Esophagus squamous epithelium (tissue), 5 donors: ENCODE results near the gene LPIN3. TPM values are rescaled to one million over a fixed set of nuclear protein-coding genes. Genes with fewer than 3 reads are reported as not detected.

Experiments
- DNase-seq: peaks from one replicate; lab custom pipeline; 2025; lab: John Stamatoyannopoulos, UW
- H3K27ac ChIP-seq, 4 donors: fragments of 200-600 bp; sonication (generic); one replicate each; pipeline ENCODE4 v1.5.1; 2016 to 2019; ENCODE audit warnings: mild to moderate bottlenecking in 1 of 4
- H3K27me3 ChIP-seq, 4 donors: fragments of 200-600 bp; sonication (generic); 1 replicate in 3 of 4; 2 replicates in 1 of 4; pipeline versions ENCODE4 v1.5.1 to v1.6.0; 2017 to 2021; ENCODE audit warnings: antibody characterized with exemption in 1 of 4
- H3K36me3 ChIP-seq, 3 donors: fragments of 200-600 bp; sonication (generic); one replicate each; pipeline ENCODE4 v1.5.1; 2016 to 2019
- H3K4me1 ChIP-seq, 3 donors: fragments of 200-600 bp; sonication (generic); one replicate each; pipeline ENCODE4 v1.5.1; 2017 to 2019
- H3K4me3 ChIP-seq, 4 donors: fragments of 200-600 bp; sonication (generic); 1 replicate in 3 of 4; 2 replicates in 1 of 4; pipeline ENCODE4 v1.5.1; 2016 to 2019; ENCODE audit warnings: mild to moderate bottlenecking in 2 of 4, moderate library complexity in 1 of 4
- H3K9me3 ChIP-seq, 3 donors: fragments of 200-600 bp; sonication (generic); one replicate each; pipeline ENCODE4 v1.5.1; 2016 to 2019
- CTCF ChIP-seq, 6 experiments: fragments of 450-650 bp in 4 of 6; fragments of 200-600 bp in 2 of 6; sonication (generic) in 2 of 6; IDR thresholded peaks; one replicate each; pipeline ENCODE4 v1.5.1; 2016 to 2019; ENCODE audit warnings: antibody characterized with exemption in 6 of 6, mild to moderate bottlenecking in 4 of 6, moderate library complexity in 4 of 6
- POLR2A ChIP-seq, 4 donors: fragments of 450-650 bp; IDR thresholded peaks; one replicate each; pipeline ENCODE4 v1.6.1; 2017; ENCODE audit warnings: antibody characterized with exemption in 4 of 4, mild to moderate bottlenecking in 4 of 4, moderate library complexity in 3 of 4
- WGBS, 2 donors: methylation state at CpG; one replicate each; pipeline ENCODE4 v1.1.5; 2018; 5-methylcytosine and 5-hydroxymethylcytosine counted together
- intact Hi-C: fragments of 100-400 bp; cut with DNase I; formaldehyde crosslinking; loops from one replicate; pipeline ENCODE4 v1.15.0; 2022
- total RNA-seq, 4 donors: library from RNA; depleted of rRNA; stranded (reverse); fragments of >200 nt; gene quantifications; one replicate each; pipeline ENCODE4 v1.1.0, GENCODE V29; 2016
- donor health status: DM: yes; HTN: yes; CAD: no.

Gene LPIN3
- total RNA-seq, 4 donors from 2014 or later = 15.4 to 38.6 (median 32.9) TPM

DNA sequence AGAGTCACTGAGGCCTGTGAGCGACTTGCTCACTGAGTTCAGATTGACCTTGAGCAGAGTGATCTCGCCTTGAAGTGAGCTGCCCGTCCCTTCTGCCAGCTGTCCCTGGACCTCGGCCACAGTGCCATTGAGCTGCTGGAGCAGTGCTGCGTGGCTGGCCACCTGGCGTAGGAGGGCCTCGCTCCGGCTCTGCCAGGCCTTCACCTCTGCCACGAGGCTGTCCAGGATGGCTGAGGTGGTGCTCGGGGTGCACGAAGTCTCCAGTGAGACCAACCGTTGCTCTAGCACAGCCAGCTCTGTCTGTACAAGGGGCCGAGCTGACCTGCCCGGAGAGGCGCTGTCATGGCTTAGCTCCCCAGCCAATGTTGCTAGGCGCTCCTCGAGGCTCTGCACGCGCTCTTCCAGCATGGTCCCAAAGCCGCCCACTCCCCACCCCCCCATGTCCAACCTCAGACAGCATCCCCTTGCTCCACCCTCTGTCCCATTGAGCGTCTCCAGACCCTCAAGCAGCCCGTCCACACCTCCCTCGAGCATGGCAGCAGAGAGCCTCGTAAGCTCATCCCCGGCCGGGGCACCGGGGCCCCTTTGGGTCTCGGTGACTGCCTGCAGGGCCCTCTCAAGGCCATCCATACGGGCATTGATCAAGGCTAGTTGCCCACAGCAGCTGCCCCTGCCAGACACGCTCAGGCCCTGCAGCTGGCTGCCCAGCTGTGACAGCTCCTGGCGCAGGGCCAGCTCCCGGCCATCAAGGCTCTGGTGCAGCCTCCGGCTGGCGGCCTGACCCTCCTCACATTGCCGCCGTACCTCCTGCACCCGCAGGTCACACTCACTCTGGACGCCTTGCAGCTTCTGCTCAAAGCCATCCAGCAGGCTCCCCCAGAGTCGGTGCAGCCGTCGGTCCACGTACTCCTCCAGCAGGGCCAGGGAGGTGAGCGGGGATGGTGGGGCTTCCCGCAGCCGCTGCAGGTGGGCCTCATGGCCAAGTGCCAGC, 21.4 kb downstream of the LPIN3 start:
- Histone ChIP-seq H3K9me3 (no peaks in the 10 kb centered on the region), H3K27me3 (peaks cover 0 to 38% (median 1%) of the 10 kb centered on the region in 4 donors), H3K4me3 (no peak overlapping the region), H3K36me3 (peaks cover 0 to 28% (median 5%) of the 10 kb centered on the region in 3 donors), H3K27ac (no peak overlapping the region), H3K4me1 (peaks cover 4 to 23% (median 5%) of the 10 kb centered on the region in 3 donors)
- no peak for TF ChIP-seq CTCF (IDR thresholded peaks at IDR 0.05)
- TF ChIP-seq POLR2A (IDR thresholded peaks at IDR 0.05) = no peak
- 83 to 91% methylated on average over 10 to 13 of the region's 45 CpGs for WGBS, 2 donors
- no peak for DNase-seq
- intact Hi-C loops = no loop called here

DNA sequence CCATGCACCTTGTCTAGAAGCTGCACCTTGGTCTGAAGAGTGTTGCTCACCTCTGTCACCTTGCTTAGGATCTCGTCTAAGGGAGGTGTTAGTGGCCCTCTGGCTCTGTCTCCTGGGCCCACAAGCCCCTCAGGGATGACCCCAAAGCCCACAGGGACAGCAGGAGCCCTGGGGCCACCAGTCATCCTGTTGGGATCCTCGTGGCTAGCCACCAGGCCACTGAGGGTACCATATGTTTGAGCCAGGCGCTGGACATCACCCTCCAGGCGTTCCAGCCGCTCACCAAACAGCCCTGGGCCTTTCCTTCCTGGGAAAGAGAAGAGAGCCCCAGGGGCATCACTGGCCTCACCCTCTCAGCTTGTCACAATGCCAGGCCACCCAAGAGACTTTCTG, 22.1 kb downstream of the LPIN3 start:
- Histone ChIP-seq H3K4me1 (peaks cover 4 to 24% (median 5%) of the 10 kb centered on the region in 3 donors), H3K36me3 (peaks cover 0 to 22% (median 0%) of the 10 kb centered on the region in 3 donors), H3K27me3 (peaks cover 0 to 45% (median 5%) of the 10 kb centered on the region in 4 donors), H3K27ac (no peak overlapping the region), H3K9me3 (no peaks in the 10 kb centered on the region), H3K4me3 (no peak overlapping the region)
- no peak for DNase-seq
- intact Hi-C loops = no loop called here
- TF ChIP-seq CTCF (IDR thresholded peaks at IDR 0.05) (no peak), POLR2A (IDR thresholded peaks at IDR 0.05) (no peak)
- WGBS, 2 donors = 68% methylated on average over 4 of the region's 5 CpGs; no CpG with 5 or more reads in 1 of the 2 donors

GRCh38 chr20:41363601-41364000, 23.0 kb downstream of the LPIN3 start:
- Histone ChIP-seq H3K27ac (no peak overlapping the region), H3K36me3 (peaks cover 0 to 13% (median 0%) of the 10 kb centered on the region in 3 donors), H3K9me3 (no peaks in the 10 kb centered on the region), H3K27me3 (peaks cover 0 to 52% (median 5%) of the 10 kb centered on the region in 4 donors), H3K4me1 (peaks cover 4 to 24% (median 5%) of the 10 kb centered on the region in 3 donors), H3K4me3 (no peak overlapping the region)
- intact Hi-C loops = no loop called here
- 100% methylated on average over 1 of the region's 7 CpGs; no CpG with 5 or more reads in 1 of the 2 donors for WGBS, 2 donors
- no peak for DNase-seq
- TF ChIP-seq CTCF (IDR thresholded peaks at IDR 0.05) (no peak), POLR2A (IDR thresholded peaks at IDR 0.05) (no peak)

DNA sequence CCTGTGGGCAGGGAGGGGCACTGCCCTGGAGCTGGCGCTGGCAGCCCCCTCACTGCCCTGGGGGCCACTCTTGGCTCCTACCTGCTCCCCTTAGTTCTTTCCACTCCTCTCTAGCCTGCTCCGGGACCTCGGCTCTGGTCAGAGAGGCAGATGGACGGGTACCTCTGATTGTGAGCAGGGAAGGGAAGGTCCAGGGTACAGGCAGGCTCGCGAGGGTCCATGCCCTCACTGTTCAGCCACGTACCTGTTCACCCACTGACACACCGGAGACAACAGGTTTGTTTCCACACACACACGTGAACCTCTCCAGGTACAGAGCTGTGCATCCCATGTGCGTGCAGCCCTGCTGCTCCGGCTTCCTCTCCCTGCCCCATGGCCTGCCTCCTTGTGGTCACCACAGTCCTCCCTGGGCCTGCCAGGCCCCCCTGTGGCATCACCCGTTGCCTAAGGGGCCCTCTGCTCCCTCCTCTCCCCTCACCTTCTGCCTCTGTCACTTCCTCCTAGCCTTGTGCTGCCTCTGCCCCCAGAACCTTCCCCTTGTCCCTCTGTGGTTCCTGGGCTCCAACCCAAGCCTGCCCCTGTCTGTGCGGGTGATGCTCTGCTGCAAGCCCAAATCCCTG, 23.7 kb downstream of the LPIN3 start:
- Histone ChIP-seq H3K4me3 (no peak overlapping the region), H3K27ac (no peak overlapping the region), H3K4me1 (peaks cover 4 to 24% (median 5%) of the 10 kb centered on the region in 3 donors), H3K27me3 (peaks cover 0 to 57% (median 5%) of the 10 kb centered on the region in 4 donors), H3K9me3 (no peaks in the 10 kb centered on the region), H3K36me3 (peaks cover 0 to 5% (median 0%) of the 10 kb centered on the region in 3 donors)
- intact Hi-C loops = no loop called here
- DNase-seq = no peak
- no peak for TF ChIP-seq CTCF (IDR thresholded peaks at IDR 0.05)
- no peak for TF ChIP-seq POLR2A (IDR thresholded peaks at IDR 0.05)
- 76 to 85% methylated on average over 5 to 11 of the region's 13 CpGs for WGBS, 2 donors
